Mesothelial cell of epicardium (in vitro differentiated cells): ENCODE measurements around the gene PRKAR1B. TPM values are rescaled to one million over a fixed set of nuclear protein-coding genes. Genes with fewer than 3 reads are reported as not detected.

Source experiments
- DNase-seq, 2 experiments: peaks; one replicate each; pipeline ENCODE4 v3.0.0; 2021; ENCODE audit warnings: low spot score in 2 of 2; ENCODE audit not compliant: unreplicated experiment in 2 of 2
- H3K27ac Mint-ChIP-seq: 2 replicates; pipeline ENCODE4 v1.8.0; 2021; ENCODE audit warnings: mixed read lengths
- H3K27me3 Mint-ChIP-seq: 2 replicates; pipeline ENCODE4 v1.8.0; 2021; ENCODE audit warnings: low read depth, mixed read lengths
- H3K36me3 Mint-ChIP-seq: 2 replicates; pipeline ENCODE4 v1.8.0; 2021; ENCODE audit warnings: mixed read lengths
- H3K4me1 Mint-ChIP-seq: 2 replicates; pipeline ENCODE4 v1.8.0; 2021; ENCODE audit warnings: mixed read lengths
- H3K4me3 Mint-ChIP-seq: 2 replicates; pipeline ENCODE4 v1.8.0; 2021; ENCODE audit warnings: mild to moderate bottlenecking, moderate library complexity, mixed read lengths
- H3K9me3 Mint-ChIP-seq: 2 replicates; pipeline ENCODE4 v1.8.0; 2021; ENCODE audit warnings: mixed read lengths
- total RNA-seq: library from RNA; stranded (reverse); gene quantifications from 3 replicates; pipeline ENCODE4 v1.2.1, GENCODE V29; 2021
- TF ChIP-seq, protein P1 (sequence below): fragments of 200-600 bp; sonication (generic); IDR thresholded peaks from one replicate; pipeline ENCODE4 v1.5.0; 2021; ENCODE audit warnings: antibody characterized with exemption; ENCODE audit not compliant: unreplicated experiment

Gene PRKAR1B
- total RNA-seq, 1 donor from 2014 or later: 50.6 TPM

DNA sequence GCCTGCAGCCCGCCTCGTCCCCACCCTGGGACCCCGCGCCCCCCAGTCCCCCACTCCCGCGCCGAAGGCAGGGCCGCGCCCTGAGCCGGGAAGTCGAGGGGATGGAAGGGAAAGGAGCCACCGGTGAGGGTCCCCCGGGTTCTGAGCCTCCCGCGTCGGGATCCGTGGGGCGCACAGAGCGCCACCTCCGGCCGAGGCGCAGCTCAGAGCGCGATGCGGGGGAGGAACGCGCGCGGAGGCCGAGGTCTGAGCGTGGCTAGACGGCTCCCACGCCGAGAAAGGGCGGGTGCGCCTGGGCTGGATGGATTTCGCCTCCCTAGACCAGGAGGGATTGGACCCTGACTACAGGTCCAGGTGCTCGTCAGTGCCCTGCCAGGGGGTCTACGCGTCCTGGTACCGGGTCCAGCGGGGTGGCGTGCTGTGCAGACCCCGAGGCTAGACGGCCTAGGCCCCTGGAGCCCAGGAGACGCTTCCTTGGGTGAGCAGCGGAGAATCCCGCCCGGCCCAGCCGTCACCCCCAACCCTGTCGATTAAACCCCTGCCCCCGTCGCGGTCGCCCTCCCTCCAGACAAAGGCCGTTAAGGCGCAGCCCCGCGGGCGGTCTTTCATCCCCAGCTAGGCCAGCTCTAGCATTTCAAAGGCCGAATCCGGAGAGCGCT lies 206.4 kb downstream of the PRKAR1B start:
- peaks cover 45% of the 10 kb centered on the region for H3K27me3 Mint-ChIP-seq
- no peak overlapping the region for H3K27ac Mint-ChIP-seq
- no peaks in the 10 kb centered on the region for H3K9me3 Mint-ChIP-seq
- DNase-seq: no peak
- no peaks in the 10 kb centered on the region for H3K36me3 Mint-ChIP-seq
- TF ChIP-seq, protein P1, sequence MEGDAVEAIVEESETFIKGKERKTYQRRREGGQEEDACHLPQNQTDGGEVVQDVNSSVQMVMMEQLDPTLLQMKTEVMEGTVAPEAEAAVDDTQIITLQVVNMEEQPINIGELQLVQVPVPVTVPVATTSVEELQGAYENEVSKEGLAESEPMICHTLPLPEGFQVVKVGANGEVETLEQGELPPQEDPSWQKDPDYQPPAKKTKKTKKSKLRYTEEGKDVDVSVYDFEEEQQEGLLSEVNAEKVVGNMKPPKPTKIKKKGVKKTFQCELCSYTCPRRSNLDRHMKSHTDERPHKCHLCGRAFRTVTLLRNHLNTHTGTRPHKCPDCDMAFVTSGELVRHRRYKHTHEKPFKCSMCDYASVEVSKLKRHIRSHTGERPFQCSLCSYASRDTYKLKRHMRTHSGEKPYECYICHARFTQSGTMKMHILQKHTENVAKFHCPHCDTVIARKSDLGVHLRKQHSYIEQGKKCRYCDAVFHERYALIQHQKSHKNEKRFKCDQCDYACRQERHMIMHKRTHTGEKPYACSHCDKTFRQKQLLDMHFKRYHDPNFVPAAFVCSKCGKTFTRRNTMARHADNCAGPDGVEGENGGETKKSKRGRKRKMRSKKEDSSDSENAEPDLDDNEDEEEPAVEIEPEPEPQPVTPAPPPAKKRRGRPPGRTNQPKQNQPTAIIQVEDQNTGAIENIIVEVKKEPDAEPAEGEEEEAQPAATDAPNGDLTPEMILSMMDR: no peak
- peak overlapping the region; percentile 48 for H3K4me3 Mint-ChIP-seq
- peaks cover 27% of the 10 kb centered on the region for H3K4me1 Mint-ChIP-seq

DNA sequence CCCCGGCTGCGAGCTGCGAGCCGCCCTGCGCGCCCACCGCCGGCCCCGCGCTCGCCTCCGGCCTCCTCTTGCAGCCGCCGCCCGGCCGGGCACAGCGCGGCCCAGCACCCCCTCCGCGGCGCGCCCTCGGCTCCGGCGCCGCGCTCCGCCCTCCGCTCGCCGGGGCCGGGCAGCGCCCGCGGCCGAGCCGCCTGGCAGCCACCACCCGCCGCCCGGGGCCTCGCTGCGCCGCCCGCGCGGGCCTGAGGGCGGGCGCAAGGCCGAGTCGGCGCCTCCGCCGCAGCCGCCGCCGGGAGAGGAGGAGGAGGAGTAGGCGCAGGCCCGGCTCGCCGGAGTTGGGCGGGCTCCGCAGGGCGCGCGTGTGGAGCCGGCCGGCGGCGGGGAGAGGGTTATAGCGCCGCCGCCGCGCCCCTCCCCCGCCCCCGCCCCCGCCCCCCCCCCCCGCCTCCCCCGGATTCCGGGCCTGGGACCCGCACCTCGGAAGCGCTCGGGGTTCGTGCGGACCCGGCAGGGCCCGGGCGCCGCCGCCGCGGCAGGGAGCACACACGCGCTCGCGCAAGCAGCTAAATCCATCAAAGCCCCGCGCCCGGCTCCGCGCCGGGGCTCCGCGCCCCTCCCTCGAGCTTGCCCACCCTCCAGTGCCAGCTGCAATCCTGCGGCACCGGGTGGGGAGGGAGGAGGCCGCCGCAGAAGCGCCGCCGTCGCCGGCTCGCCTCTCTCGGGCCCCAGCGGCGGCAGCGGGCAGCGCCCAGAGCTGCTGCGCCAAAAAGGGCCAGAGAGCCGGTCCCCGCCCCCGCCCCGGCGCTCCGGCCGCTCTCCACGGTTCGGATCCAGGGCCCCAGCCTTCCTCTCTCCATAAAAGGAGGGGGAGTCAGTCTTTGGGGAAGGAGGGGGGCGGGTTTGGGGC lies 207.3 kb downstream of the PRKAR1B start, which contains the start of gene PDGFA:
TSS of gene PDGFA (minus strand) at position 363 of the 907 bp plus-strand sequence. CDS start 845 bp downstream, outside the sequence.
- TF ChIP-seq, protein P1: no peak
- Mint-ChIP-seq H3K4me3 (peak within 1 kb of the TSS; percentile 89), H3K27me3 (peaks cover 37% of the 10 kb centered on the region), H3K27ac (peak within 1 kb of the TSS; percentile 90), H3K9me3 (no peaks in the 10 kb centered on the region), H3K36me3 (no peaks in the 10 kb centered on the region), H3K4me1 (peaks cover 36% of the 10 kb centered on the region)
- DNase-seq: peak in 1 of 2 experiments; percentile 70

DNA sequence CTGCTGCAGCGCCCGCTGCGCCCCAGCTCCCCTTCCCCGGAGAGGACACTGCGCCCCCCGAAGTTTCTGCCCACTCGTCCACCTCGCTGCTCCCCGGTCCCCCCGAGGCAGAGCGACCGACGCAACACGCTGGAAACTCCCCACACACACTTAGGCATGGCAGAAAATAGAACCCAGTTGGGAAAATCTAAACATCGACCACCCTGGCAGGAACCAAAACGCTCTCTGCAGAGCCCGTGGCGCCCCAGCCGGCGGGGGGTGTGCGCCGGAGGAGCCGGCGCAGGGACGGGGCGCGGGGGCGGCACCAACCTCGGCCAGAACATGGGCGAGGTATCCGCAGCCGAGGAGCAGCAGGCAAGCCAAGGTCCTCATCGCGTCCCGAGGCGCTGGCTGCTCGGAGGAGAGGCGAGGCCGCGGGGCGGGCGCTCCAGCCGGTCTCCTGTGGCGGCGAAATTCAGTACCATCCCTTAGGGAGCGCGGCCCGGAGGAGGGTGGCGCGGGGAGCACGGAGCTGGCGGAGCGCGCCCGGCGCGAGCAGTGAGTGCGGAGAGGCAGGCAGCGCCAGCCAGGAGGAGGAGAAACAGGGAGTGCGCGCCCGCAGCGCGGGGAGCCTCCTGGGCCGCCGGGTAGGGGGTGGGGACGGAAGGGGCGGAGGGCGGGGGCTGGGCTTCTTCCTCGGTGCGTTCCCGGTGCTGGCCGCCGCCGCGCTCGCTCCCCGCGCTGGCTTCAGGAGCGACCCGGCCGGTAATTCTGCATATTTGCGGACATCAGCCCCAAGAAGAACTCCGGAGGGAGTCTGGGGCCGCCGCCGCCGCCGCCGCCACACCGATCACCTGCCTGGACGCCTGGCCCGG lies 208.2 kb downstream of the PRKAR1B start:
- Mint-ChIP-seq H3K27me3 (peaks cover 30% of the 10 kb centered on the region), H3K4me1 (peaks cover 39% of the 10 kb centered on the region), H3K36me3 (no peaks in the 10 kb centered on the region), H3K27ac (peak overlapping the region; percentile 90), H3K9me3 (no peaks in the 10 kb centered on the region), H3K4me3 (peak overlapping the region; percentile 89)
- TF ChIP-seq, protein P1: no peak
- peak; percentile 67 to 78 for DNase-seq

DNA sequence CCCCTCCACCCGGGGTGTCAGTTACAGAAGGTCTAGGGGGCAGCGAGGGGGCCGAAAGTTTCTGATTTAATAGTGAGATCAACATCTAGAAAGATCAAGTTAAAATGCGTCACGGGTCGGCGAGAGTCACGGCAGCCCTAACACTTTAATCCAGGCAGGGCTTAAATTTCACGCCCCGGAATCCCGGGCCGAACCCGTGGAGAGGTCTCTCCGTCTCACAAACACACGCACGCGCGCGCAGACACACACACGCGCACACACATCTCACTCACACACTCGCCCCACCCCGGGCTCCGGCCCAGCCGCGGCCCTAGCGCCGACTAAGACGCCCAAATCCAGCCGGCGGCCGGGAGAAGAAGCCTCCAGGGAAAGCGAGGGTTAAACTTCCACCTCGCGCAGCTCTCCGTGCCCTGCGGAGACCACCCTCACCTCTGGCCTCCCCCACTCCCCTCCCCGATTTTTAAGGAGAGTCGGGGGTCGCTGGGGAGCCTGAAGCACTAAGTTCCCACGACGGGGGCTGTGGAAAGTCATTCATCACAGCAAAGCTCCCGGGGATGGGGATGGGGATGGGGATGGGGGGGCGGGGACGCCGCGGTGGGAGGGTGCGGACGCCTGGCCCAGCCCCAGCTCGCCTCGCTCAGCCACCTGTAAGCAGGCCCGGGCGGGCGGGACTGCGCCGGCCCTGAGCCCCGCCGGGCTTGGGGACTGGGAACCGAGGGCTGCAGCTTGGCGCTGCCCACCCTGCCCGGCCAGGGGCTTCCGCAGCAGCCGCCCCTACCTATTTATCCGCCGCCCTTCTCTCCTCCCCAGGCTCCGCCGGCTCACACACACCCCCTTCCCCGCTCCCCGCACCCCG lies 209.1 kb downstream of the PRKAR1B start:
- Mint-ChIP-seq H3K27ac (peak overlapping the region; percentile 90), H3K4me3 (peak overlapping the region; percentile 89), H3K9me3 (no peaks in the 10 kb centered on the region), H3K4me1 (peaks cover 38% of the 10 kb centered on the region), H3K27me3 (peaks cover 22% of the 10 kb centered on the region), H3K36me3 (no peaks in the 10 kb centered on the region)
- no peak for DNase-seq
- TF ChIP-seq, protein P1: no peak
